Cardiac fibroblast (primary cell): ENCODE results near the gene TTBK2.

Experiments used
- DNase-seq, 2 donors: peaks; one replicate each; pipeline versions ENCODE4 v3.0.0 to v3.0.0-alpha.2; 2010; ENCODE audit warnings: low read depth in 2 of 2
- H3K4me3 ChIP-seq, 2 donors: replicated peaks in 1 of 2; 1 replicate in 1 of 2; 2 replicates in 1 of 2; pipeline ENCODE4 v1.5.1; 2011; ENCODE audit warnings: low read depth in 2 of 2, low read length in 2 of 2, mild to moderate bottlenecking in 2 of 2, moderate library complexity in 1 of 2
- CTCF ChIP-seq: IDR thresholded peaks from one replicate; pipeline ENCODE4 v1.5.1; 2011; ENCODE audit warnings: low read depth, mild to moderate bottlenecking, low read length, inconsistent platforms

The TTBK2 gene

GRCh38 chr15:42736793-42737528 is 183.6 kb downstream of the TTBK2 start, which contains the start of gene CDAN1:
Gene CDAN1 (minus strand): TSS chr15:42737128. CDS start chr15:42737102, 26 bp downstream.
- peak within 1 kb of the TSS; percentile 83 to 92 for H3K4me3 ChIP-seq
- no peak for TF ChIP-seq CTCF
- DNase-seq: peak; percentile 82 to 89

GRCh38 chr15:42736178-42736792 is 184.3 kb downstream of the TTBK2 start:
- TF ChIP-seq CTCF: no peak
- H3K4me3 ChIP-seq: peak overlapping the region; percentile 83 to 92
- DNase-seq: peak; percentile 5 to 21

- DNase-seq: no peak
- peak overlapping the region; percentile 56 to 92 for H3K4me3 ChIP-seq
- TF ChIP-seq CTCF: no peak
Measured at GRCh38 chr15:42735382-42736165, 185.0 kb downstream of the TTBK2 start.

GRCh38 chr15:42734076-42734672 is 186.4 kb downstream of the TTBK2 start:
- H3K4me3 ChIP-seq: no peak overlapping the region
- no peak for TF ChIP-seq CTCF
- no peak for DNase-seq

GRCh38 chr15:42733027-42733426 is 187.6 kb downstream of the TTBK2 start:
- no peak for TF ChIP-seq CTCF
- no peak overlapping the region for H3K4me3 ChIP-seq
- DNase-seq: no peak

GRCh38 chr15:42732095-42732827 is 188.3 kb downstream of the TTBK2 start:
- no peak for TF ChIP-seq CTCF
- DNase-seq: no peak
- no peak overlapping the region for H3K4me3 ChIP-seq
